Measurements from ENCODE around the gene KRTAP6-2.

Gene KRTAP6-2

GRCh38 chr21:30563630-30564029 lies 35.1 kb downstream of the KRTAP6-2 start:
- DNase-seq: no peak

- no peak for DNase-seq
Measured at GRCh38 chr21:30563072-30563471, 35.6 kb downstream of the KRTAP6-2 start.

- no peak for DNase-seq
Measured at GRCh38 chr21:30561957-30562356, 36.7 kb downstream of the KRTAP6-2 start.

- no peak for DNase-seq
Measured at GRCh38 chr21:30561264-30561895, 37.3 kb downstream of the KRTAP6-2 start, which contains the start of gene KRTAP19-7. Gene KRTAP19-7, minus strand, starts transcription at chr21:30561314. Its CDS starts 25 bp downstream, at chr21:30561289.

GRCh38 chr21:30555095-30555494 lies 43.6 kb downstream of the KRTAP6-2 start:
- DNase-seq: no peak

- no peak for DNase-seq
Measured at GRCh38 chr21:30552782-30553181, 45.9 kb downstream of the KRTAP6-2 start.

Measured in midbrain (tissue), 1 donor.